Measurements from ENCODE around the gene SBNO2.
"Not testable (repeated sequence)": the region's sequence is repeated elsewhere in the genome, so short reads cannot be mapped to it uniquely, and the experiment has no call there.

Gene SBNO2

DNA sequence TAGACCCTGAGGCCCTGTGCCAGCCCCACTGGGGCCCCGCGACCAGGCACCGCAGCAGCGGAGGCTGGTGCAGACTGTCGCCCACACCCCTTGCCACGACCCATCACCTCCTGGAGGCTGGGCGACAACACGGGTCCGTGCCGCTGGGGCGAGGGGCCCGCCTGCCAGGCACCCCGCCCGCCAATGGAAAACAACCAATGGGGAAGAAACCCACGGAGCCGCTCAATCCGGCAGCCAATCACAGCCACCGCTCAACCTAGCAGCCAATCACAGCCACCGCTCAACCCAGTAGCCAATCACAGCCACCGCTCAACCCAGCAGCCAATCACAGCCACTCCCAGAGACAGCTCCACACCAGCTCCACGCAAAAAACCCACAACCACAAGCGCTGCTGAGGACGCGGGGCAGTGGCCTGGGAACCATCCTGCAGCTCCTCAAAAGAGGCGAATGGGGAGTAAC lies 40.6 kb downstream of the SBNO2 start:
- DNase-seq = peak; percentile 75

DNA sequence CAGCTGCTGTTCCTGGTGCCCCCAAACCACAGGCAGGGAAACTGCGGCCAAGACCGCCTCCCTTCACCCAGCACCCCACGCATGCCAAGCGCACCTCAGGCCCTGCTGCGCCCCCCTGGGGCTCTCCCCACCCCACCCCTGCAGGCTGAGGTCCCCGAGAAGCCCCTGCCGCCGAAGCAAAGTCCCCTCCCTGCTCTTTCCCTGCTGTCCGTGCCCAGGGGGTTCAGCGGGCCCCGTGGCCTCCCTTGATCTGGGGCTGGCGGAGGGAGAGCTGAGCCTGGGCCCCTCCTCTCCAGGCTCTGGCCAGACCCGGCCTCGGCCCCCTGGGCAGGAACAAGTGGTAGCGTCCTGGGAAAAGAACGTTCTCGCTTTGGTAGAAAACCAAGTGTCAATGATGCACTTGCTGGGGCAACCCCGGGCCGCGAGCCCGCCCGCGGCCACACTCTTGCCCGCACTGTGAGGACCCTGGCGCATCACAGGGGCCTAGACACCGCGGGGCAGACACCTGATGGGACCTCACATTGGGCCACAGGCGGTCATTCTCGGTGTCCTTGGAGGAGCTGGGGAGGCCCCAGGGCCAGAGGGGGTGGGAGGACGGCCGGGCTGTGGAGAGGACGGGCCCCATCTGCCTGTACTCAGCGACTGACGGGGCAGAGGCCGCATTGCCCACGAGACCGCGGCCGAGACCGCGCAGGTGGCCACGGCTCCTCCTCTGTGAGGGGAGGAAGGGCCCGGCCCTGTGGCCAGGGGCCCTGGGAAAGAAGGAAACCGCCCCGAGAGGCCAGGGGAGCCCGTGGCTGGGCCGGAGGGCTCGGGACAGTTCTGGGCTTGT lies 41.3 kb downstream of the SBNO2 start:
- DNase-seq = peak; percentile 52

DNA sequence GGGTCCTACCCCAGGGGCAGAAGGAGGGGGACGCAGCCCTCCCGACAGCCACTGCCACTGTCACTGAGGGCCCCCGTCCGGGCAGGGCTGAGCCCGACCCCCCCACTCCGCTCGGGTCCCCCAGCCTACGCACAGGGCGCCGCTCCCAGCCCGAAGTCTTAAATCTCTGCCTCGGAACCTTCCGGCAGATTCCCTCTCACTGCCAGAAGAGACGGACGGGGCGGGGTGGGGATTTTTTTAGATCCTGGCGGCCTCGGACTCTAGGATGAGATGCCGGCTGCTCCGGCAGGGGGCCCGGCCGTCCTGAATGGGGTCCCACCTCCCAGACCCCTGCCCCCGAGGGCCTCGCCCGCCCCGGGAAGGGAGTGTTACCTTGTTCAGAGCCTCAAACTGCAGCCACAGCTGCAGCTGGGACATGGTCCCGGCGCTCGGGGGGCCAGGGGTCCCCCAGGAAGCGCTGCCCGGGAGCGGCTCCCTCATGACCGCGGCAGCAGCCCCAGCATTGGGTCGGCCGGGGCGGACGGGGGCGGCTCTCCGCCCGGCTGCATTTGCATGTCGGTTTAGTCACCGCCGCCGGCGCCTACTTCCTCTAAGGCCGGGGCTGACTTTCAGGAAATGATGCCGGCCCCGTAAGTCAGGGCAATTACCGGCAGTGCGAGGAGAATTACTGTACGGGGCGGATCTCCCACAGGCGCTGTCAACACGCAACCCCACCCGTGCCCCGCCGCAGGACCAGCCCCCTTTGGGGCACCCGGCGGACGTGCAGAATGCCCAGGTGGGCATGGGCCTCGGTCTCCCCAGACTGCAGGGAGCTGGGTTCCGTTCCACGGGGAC lies 42.1 kb downstream of the SBNO2 start:
- peak; percentile 94 for DNase-seq

DNA sequence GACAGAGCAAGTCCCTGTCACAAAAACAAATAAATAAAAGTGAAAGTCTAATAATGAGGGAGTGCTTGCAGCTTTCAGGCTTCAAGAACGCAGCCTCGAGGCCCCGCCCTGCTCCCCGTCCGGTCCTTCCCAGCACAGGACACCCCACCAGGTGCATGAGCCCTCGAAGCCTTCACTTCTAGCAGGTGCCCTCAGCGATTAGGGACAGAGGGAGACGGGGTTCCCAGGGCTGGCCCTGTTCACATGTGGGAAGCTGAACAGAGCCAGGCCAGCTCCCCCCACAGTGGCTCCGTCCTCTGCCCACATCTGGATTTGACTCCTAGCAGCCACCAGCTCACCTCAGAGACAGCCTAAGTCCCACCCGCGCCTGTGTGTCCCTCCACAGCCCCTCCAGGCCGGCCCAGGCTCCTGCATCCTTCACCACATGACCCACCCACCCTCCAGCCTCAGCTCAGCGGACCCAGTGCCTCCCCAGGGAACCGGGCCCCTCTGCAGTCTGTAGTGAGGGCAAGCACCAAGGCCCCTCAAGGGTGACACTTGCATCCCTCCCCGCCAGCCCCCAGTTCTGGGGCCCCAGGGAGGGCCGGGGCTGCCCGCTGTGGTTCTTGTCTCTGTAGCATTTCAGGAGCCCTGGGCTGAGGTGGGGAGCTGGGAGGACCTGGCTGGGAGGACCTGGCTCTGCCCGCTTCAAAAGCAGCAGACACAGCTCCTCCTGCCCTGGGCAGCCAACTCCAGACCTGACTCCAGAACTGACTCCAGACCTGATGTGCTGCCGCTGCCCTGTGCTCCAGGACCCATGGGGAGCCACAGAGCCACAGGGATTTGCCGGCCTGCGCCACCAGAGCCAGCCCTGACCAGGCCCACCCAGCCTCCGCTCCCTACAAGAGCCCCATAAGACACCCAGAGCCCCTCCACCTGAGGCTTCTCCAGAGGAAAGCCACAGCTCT lies 43.0 kb downstream of the SBNO2 start:
- DNase-seq = no peak

DNA sequence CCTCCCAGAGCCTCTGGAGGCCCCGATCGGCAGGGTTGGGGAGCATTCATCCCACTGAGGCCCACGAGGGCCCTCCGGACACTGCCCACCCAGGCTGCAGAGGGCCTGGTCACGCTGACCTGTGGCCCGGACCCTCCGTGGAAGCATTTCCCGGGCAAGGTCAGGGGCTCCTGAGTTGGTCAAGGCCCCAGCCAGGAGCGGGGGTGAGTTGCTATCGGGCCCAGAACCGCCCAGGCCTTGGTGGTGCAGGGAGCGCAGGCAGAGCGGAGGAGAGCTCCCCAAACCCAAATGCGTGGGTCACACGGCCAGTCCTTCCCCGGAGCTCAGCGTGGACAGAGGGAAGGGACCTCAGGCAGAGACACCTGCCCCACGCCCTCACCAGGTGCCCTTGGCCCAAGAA lies 44.5 kb downstream of the SBNO2 start:
- DNase-seq = no peak

DNA sequence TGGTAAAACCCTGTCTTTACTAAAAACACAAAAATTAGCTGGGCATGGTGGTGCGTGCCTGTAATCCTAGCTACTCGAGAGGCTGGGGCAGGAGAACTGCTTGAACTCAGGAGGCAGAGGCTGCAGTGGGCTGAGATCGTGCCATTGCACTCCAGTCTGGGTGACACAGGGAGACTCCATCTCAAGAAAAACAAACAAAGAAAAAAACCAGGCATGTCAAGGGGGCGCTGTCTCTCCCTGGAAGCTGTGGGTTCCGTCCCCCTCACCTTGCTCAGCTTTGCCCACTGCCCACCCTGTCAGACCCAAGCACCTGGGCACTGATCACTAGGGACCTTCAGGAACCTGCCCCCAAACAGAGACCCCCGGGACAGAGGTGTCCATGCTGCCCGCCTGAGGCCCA lies 45.0 kb downstream of the SBNO2 start:
- DNase-seq = not testable (repeated sequence)

DNA sequence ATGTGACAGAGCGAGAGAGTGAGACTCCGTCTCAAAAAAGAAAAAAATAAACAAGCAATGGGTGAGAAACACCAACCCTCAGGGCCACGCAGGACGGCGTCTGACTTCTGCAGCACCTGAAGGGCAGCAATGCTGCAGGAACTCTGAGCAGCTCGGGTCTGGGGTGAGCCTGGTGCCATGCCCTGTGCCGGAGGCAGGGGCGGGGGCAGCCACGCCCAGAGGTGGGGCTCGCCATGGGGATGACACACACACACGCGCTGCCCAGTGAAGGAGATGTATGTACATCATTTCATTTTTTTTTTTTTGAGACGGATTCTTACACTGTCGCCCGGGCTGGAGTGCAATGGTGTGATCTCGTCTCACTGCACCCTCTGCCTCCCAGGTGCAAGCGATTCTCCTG lies 46.0 kb downstream of the SBNO2 start:
- DNase-seq = no peak

DNA sequence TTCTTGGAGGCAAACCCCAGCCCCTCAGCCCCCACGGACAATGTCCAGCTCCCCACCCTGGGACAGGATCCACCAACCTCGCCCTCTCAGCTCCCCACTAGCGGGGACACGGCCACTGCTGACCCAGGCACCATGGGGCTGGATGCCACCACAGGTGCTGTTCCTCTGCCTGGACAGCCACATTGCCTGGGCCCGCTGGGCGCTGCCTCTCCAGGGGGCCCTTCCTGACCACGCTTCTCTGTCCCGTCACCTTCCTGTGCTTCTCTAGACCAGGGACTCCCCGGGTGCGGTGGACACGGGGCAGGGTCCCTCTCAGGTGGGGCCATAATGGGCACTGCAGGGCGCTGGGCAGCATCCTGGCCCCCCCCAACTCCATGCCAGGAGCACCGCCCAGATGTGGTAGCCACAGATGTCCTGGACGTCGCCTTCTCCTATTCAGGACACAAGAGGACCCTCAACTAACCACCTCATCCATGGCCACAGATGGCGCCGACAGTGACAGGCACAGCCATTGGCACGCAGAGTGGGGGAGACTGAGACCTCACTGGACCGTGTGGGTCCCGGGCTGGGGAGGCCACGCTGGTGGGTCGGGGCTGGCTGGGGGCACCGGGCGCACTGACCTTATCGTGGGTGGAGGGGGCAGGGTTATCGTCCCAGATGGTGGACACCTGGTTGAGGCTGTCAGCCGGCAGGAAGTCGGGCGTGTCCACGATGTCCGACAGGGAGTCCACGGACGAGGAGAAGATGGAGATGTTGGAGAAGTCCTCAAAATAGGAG lies 46.9 kb downstream of the SBNO2 start:
- no peak for DNase-seq

DNA sequence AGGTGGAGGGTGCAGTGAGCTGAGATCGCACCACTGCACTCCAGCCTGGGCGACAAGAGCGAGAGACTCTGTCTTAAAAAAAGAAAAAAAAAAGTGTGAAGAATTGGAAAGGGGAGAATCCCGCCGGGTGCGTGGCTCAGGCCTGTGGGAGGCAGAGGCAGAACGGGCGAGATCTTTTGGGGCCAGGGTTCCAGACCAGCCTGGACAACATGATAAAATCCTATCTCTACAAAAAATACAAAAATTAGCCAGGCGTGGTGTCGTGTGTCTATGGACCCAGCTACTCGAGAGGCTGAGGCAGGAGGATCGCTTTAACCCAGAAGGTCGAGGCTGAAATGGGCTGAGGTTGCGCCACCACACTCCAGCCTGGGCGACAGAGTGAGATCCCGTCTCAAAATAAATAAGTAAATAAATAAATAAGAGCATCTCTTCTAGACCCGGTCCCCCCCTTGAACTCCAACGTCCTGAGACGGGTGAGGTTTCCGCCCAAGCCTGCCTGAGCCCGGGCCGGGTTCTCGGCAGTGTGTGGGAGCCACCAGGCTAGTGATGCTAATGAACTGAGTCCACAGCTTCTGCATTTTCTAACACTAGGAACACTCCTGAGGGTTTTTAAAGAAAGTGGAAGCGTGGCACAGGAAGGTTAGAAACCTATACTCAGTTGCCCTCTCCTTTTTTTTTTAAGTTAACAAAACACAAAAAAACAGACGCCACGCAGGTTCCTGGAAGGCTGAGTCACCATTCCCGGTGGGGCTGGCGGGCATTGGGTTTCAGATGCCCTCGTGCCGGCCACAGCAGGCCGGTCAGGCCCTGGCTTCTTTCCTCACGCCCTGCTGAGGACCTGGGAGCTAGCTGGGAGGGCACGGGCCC lies 48.2 kb downstream of the SBNO2 start:
- DNase-seq = peak; percentile 61

DNA sequence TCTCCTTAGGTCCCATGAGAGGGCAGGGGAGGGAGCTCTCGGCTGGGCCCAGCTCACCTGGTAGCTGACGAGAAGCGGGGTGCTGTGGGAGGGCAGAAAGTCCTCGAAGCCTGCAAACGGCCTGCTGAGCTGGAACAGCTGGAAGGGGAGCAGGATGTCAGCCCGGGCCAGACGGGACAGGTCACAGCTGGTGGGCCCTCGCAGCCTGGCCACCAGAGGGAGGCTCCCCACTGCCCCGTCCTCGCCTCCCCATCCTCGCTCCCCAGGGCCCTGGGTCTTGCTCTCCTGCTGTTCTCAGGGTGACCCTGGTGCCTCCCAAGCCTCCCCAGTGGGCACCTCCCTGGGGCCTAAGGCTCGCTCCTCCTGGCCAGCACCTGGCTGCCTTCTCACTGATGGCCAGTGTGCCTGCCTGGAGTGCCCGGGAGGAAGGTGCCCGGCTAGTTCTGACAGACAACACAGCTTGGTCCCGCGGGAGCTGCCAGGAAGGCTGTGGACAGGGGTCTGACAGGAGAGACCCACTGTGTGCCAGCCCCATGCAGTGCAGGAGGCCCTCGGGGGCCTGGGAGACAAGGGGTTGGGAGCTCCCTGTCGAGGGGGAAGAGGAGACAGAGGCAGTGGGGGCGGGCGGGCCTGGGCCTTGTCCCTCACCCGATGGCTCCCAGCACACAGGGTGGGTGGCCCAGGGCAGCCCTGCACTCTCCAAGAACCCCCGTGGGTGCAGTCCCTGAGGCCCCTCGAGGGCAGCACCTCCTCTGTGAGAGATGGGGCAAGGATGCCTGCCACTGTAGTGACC lies 50.0 kb downstream of the SBNO2 start:
- DNase-seq = no peak

DNA sequence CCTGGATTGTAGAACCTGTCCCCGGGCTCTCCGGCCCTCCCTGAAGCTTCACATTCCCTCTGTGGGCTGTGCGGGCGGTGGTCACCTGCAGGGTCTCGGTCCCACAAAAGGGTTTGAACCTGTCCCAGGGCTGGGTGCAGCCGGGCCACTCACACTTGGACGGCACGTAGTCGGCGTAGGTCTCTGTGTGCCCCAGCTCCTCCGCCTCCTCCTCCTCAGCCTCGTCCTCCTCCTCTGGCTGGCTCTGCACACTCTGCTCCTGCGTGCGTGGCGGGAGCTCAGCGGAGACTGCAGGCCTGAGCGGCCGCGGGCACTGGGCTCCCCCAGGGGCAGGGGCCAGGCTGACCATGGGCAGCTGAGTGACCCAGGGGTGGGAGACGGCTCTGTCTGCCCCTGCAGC lies 50.7 kb downstream of the SBNO2 start:
- DNase-seq = no peak

DNA sequence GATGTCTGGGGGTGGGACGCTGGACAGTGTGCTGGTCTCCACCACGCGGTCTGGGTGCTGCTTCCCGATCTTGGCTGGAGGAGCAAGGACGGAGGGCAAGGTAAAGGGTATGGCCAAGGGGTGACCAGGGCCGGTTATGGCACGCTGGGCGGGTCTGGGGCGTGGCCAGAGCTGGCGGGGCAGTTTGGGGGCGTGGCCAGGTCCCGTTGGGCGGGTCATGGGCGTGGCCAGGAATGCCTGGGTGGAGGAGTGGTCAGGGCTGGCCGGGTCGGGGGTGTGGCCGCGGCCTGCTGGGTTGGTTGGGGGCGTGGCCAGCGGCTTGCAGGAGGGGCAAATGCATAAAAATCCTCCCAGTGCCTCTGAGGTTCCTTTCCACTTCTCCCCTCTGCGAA lies 51.1 kb downstream of the SBNO2 start:
- peak; percentile 55 for DNase-seq

DNA sequence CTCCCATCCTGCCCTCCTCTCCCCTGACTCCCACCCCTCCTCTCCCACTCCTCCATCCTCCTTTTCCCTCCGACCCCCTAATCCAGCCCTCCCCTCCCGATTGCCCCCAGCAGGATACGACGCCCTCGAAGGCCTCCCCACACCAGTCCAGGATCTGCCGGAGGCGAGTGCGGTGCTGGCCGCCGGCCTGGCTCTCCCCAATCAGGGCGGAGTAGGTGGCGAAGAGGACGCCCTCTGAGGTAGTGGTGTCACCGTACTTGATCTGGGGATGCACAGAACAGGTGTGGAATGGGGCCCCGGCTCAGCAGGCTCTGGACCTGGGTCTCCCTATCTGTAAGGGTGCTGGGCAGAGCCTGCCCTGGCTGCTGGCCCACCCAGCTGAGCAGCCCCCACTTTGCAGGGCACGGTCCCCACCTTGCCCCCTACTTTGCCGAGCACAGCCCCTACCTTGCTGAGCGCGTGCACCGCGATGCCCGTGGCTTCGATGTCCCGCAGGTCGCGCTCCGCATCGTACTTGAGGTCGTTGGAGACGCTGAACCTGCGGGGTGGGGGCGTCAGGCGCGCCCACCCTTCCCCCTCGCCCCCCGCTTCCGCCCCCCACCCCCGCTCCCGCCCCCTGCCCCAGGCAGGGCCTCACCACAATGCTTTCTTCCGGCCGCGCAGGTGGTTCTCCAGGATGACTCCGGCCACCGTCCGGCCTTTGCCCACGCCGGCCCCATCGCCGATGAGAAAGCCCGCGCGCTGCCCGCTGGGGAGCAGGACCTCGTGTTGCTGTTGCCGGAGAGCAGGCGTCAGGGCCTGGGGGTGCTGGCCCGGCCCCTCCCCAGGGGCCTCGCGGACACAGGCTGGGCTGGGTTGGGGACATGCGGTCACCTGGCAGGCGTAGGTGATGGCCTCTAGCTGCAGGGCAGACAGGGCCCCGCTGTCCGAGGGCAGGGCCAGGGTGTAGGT lies 51.8 kb downstream of the SBNO2 start:
- no peak for DNase-seq

DNA sequence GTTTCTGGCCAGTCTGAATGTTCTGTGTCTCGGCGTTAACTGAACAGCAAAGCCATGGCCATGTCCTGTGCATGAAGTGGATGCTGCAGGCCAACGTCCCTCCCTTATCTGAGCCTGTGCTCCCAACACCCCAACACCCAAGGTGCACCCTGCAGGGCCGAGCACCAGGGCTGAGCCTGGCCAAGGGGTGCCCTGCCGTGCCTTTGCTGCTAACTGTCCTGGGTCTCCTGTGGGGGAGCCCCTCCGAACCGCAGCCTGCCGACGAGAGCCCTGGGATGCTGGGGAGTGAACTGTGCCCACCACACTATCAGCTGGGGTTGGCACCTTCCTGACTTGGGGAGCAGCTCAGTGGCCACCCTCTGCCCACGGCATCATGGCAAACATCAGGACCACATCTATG lies 52.7 kb downstream of the SBNO2 start:
- no peak for DNase-seq

DNA sequence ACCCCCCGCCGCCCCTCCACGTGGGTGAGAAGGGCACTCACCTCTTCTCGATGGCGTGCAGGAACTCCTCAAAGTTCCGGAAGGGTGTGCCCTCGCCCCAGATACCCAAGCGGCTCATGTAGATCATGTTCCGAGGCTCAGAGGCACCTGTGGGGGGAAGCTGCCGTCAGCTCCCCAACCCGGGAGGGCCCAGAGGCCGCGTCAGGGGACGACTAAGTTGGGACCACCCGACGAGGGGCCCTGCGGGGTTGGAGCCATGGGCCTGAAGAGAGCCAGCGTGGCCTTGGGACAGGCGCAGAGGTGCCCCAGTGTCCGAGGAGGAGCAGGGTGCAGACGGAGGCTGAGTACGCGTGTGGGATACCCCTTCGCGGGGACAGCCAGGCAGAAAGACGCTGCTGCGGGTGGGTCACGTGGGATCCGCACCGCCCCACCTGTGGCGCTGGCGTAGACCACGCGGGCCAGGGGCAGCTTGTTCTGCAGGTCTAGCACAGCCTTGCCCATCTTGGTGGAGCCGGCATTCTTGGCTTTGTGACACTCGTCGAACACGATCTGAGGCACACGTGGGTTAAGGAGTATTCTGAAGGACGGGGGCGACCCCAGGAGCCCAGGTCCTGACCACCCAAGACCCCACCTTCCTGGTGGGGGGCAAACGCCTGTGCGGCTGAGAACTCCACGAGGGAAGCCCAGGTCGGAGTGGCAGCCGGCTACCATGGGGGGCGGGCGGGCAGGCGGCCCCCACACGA lies 54.4 kb downstream of the SBNO2 start:
- no peak for DNase-seq

DNA sequence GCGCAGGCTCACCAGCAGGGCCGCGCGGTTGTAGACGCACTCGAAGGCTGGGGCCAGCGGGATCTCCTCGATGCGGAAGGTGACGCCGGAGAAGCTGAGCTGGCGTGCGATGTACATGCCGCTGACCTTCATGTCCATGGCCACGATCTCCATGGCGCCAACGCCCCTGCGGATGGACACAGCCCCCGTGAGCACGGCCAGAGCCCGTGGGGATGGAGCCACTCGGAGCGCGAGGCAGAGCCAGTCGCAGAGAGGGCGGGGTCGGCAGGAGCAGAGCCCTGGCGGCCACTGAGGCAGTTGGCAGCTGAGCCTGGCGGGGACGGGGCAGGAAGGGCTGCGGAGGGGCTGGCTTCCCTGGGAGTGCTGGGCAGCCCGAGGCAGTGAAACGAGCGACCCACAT lies 55.1 kb downstream of the SBNO2 start:
- DNase-seq = no peak

DNA sequence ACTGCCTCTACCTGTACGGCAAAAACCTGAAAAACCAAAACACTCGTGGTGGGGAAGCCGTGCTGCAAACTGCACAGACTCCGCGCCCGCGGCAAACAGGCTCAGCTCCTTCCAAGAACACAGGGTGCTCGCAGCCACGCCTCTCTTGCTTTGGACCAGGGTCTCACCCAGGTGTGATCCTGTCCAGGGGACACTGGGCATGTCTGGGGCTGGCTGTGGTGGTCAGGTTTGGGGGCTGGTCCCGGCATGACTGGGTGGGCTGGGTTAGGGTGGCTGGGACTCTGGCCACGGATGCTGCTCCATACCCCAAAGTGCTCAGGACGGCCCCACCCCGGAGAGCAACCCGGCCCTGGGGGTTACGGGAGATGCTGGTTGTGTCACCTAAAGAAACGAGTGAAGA lies 56.4 kb downstream of the SBNO2 start:
- no peak for DNase-seq
